HG03378 (cell line): ENCODE data around the gene ANKS1A.

ENCODE experiments used
- ATAC-seq: cut with Tn5 transposase; IDR thresholded peaks from one replicate; pipeline ENCODE4 v1.9.1; 2021; ENCODE audit warnings: mild to moderate bottlenecking, moderate library complexity; ENCODE audit not compliant: unreplicated experiment

The ANKS1A gene

DNA sequence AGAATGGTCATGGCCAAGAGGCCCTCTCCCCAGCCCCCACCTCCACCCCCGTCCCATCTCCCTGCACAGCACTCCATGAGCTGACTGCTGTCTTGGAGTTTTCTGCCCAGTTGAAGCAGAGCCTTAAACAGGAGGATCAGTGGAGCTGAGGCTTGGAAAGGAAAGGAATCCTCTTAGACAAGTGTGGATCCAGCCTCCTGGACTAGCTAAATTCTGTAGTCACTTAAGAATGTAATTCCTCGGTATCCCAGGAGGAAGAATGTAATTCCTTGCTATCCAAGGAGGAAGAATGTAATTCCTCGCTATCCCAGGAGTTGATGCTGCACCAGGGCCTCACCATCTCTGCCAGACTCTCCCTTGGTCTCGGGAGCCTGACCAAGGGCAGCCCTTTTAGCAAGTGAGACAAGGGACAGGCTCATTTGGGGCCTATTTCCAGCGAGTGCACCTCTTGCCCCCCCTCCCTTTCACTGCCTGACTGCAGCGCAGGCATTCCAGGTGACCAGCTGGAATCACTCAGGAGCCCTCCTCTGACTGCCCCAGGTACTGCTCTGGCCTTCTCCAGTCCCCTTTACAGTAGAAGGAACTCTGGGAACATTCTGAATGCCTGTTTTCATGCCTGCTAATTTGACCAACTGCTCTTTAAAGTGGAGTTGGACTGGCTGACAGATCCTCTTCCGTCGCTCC, 175.8 kb downstream of the ANKS1A start:
- ATAC-seq = no peak

DNA sequence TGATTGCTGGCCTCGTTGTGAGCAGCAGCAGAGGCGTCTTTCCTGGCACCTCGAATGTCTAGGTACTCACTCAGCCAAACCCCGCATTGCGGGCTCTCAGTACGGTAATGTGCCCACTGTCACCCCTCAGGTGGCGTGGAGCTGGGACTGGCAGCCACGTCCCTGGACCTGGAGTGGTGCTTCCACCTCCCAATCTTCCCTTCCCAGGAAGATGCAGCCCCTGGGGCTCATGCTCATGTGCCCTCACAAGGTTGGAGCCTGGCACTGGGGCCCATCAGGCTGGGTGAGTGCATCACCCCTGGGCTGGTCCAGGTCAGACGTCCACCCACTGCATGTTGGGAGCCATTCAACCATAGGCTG, 176.4 kb downstream of the ANKS1A start:
- ATAC-seq = no peak

DNA sequence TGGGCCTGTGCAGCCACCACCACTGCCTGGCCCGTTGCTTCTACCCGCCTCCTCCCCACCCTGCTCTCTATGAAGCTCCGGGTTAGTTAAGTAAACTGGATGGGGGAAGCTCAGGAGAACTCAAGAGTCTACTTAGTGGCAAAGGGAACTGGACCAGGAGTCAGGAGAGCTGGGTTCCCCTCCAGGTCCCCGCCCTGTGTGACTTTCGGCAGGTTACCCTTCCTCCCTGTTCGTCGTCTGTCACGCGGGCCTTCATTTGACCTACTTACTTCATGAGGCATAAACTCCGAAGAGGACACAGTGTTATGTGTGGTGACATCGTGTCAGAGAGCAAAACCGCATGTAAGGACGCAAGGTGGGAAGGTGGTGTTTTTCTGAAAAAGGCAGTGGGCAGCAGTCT, 176.8 kb downstream of the ANKS1A start:
- no peak for ATAC-seq

DNA sequence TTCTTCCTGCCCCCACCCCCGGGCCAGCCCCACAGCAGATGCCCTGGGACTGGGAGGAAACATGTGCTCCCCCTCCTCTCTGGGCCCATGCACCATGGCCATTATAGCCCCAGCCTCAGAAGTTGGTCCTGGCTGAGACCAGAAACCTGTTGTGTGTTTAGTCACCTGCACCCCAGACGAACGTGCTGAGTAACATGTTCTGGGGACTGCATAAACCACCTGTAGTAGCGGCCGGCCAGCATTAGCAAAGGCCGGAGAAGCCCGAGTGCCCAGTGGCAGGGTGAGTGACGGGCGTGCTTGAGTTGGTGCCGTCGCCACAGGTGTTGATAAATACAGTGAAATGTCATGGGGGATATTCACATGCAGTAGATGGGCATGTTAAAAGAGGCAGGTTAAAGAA, 178.2 kb downstream of the ANKS1A start:
- no peak for ATAC-seq

DNA sequence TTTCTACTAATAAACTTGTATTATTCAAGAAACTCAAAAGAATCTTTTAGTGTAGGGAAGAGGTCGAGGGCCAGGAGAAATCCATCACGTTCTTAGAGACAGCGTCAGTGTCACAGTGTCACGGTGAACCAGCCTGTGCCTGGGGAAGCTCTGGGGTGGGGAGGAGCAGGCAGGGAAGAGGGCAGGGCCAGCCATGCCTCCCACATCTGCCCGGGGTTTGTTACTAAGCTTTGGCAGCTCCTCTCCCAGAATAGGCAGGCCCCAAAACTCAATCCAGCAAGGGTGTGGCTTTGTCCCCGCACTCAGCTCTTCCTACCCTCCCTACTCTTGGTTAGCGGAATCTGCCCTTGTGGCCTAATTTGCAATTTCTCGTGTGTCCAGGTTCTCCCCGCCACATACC, 179.2 kb downstream of the ANKS1A start:
- ATAC-seq = no peak

DNA sequence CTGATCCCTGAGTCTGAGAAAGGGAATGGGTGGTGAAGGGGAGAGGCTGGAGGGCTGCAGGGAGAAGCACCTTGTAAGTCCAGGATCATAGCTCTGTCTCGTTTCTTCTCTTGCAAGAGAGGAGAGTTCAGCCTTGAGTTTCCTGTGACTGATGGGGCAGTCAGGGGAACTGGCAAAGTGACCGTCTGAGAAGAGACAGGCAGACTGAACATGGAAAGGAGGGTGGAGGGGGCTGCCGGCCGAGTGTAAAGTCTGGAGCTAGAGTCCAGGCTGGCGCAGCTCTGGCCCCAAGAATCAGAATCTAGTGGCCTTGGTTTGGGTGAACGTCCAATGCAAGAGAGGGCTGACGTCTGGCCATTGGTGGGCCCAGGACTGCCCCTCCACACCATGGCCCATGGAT, 179.6 kb downstream of the ANKS1A start:
- no peak for ATAC-seq

DNA sequence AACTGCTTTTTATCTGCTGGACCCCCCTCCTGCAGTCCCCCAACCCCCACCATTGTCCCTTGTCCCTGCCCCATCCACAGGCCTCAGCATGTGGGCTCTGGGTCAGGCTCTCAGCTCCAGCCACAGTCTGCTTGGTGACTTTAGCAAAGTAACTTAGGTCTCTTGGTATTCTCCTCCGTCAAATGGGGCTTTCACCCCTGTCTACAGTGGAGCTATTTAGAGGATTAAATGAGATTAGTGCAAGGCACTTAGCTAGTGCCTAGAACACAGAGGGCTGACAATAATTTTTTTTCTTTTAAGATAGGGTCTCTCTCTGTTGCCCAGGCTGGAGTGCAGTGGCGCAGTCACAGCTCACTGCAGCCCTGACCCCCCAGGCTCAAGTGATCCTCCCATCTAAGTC, 180.2 kb downstream of the ANKS1A start:
- ATAC-seq = no peak

DNA sequence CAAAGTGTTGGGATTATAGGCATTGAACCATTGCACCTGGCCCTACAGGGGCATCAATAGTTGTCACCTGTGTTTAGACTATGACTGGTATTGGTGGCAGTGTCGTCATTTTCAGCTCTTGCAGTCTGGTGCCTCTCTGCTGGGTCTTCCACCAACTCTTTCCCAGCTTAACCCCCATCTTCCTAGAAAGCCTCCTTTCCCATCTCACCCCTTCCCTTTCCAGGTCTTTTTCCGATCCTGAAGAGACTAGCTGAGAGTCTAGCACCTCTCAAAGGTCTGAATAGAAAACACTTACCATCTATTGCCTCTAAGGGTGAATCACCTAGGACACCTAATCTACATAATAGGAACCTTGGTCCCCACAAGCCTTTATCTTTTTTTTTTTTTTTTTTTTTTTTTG, 181.1 kb downstream of the ANKS1A start:
- no peak for ATAC-seq

DNA sequence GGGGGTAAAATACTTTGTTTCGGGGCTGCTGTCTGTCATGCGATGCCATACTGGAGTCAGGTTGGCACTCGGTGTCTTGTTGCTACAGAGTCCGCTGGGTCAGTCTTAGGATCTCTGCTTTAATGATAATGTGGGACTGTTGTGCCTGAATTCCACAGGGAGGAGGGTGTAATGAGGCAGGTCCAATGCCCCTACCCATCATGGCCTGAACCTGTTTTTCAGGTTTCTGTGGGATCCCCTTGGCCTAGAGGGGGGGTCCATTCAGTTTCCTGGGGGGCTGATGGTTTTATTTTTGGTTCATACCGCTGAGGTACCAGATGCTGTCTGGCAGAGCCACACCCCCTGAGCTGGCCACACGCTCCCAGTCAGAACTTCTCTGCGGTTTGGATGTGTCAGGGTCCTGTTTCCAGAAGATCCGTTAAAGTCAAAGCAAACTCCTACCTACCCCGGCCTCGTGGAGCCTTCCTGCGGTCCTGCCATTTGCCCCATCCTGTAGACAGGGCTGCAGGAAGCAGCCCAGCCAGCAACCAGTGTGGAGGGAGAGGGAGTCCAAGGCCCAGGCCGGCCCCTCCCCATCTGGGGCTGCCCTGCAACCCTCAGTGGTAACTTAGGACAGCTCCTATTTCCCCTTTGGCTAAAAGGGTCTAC, 182.4 kb downstream of the ANKS1A start:
- no peak for ATAC-seq

DNA sequence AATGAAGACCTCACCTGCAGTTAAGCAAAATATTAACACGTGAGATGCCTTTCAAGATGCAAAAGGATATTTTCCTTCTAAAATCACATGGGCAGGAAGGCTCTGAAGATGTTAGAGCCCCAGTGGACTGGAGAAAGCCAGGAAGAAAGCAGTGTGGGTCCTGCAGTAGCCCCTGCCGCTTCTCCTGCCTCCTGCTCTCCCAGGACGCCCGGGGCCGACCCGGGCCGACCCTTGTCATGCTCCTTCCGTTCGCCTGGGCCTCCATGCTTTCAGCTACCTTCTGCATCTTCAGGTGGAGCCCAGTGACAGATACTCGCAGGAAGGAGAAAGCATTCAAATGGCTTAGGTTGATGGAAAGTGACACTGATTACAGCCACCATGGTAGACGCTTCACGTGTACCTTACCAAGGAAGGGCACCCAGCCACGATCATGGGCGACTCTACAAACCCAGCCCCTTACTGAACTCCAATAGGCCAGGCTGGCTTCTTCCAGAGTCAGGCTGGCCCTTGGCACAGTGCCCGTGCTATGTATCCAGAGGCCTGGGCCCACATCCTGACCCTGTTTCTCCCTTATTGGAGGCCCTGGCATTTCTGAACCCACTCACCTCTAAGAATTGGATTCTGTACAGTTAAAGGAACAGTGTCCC, 183.1 kb downstream of the ANKS1A start:
- no peak for ATAC-seq

DNA sequence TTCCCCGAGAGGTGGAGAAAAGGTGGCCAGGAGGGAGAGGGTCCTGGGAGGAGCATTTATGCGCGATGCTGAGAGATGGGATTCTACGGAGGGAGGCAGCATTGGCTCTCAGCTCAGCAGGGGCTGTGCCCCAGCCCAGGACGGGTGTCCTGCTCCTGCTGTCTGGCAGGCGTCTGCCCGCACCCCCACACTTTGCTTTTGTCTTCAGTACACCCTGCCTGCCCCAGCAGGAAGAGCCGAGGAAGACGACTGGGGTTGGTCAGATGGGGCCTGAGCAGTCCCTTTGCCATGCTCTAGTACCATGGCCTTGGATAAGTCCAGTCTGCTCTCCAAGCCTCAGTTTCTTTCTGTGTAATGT, 183.6 kb downstream of the ANKS1A start:
- no peak for ATAC-seq

DNA sequence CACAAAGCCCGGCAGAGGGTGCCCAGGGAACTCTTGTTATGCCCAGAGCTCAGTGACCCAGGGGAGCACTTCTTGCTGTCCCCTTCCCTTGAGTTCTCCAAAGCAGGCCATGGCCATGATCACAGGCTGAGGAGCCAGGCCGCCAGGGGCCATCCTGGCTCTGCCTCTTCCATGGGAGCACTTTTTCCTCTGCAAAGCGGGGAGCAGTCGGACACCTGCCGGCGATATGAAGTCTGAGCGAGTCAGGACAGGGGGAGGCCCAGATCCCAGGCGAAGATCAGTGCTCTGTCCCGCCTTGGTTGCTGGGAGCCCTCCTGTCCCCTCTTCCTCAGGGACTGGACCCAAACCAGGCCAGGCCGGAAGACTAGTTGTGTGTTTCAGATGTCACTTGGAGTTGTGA, 184.2 kb downstream of the ANKS1A start:
- ATAC-seq = no peak

DNA sequence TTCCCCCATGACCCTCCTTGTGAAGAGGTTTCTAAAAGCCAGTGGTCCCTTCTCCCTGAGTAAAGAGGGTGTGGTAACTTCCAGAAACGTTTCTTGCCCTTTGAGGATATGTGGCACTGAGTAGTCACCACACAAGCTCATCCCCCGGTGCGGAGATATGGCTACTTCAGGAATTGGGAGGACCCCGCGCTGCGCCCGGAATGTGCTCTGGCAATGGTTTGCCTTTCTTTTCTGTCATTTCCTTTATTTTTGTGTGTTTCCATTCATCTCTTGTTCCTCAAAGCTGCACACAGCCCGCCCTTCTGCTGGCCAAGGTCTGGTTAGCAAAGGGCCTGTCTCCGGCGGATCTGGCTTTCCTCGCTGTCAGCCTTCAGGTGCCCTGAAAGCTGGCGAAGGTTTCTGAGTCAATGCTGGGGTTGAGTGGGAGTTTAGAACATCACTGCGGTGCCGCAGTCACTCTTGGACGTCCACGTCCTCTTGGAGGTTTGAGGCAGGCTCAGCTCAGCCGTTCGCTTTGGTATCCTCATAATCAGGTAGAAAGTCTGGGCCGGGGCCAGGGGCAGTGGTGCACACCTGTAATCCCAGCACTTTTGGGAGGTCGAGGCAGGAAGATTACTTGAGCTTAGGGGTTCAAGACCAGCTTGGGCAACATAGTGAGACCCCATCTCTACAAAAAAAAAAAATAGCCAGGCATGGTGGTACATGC, 184.9 kb downstream of the ANKS1A start:
- no peak for ATAC-seq

DNA sequence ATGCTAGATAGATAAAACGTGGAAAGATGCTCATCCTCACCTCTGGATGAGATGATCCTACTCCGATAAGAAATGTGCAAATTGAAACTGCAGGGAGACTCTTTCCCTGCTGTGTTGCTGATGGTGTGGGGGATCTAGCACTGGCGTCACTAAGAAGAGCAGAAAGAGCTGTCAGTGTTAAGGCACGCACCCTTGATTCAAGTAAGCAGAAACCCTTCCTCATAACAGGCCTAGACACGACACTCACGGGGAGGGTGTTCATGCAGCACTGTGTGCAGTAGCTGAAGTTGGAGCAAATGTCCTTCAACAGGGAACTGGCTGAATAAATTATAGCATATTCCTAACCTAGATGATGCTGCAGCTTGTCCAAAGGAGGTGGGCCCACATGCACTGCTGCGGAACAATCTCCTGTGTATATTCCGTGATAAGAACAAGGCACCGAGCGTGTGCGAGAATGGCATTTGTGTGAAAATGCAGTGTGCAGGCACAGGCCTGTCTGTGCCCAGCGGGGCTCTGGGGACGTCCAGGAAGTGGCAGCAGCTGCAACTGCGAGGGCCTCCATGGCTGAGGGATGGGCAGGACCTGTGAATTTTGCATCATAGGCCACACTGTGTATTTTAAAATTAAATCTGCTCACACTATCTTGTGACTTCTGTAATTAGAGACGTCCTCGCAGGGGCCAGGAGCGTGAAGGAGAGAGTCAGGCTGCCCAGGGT, 188.1 kb downstream of the ANKS1A start:
- ATAC-seq = no peak

DNA sequence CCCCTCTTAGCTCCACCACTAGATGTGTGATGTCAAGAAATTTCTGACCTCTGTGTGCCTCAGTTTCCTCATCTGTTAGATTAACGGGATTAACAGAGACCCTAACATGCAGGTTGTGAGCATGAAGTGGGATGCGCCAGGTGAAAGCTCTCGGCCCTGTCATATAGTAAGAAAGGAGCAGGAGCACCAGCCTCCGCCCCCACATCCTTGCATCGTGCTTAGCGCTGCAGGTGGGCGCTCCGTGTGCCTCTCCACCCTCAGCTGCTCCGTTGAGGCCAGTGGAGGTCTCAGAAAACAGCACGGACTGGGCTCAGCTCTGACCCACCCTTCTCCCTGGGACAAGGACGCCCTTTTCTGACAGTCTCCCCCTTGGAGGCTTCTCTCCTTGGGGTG, 188.7 kb downstream of the ANKS1A start:
- ATAC-seq = no peak

DNA sequence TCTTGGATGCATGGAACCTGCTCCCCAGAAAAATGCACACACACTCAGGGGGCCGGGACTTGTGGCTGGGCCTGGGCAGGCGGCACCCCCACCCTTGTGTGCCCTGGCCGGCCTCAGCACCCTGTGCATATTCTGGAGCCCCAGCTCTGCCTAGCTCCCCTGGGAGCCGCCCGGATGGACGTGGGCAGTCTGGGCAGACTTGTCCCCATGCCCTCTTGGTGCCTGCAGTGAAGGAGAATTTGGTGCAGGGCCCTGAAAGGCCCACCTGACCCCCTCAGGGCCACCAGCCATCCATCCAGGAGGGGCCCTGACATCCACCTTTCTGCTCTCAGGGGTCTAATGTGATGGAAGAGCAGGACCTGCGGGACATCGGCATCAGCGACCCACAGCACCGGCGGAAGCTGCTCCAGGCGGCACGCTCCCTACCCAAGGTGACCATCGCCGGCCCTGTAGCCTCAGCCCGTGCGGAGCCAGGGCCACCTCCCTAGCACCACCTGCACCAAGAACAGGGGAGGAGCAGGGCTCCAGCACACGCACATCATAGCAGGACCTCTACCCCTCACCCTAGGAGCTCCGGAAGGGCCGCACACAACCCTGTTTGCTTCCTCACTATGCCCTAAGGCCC, 189.3 kb downstream of the ANKS1A start:
- no peak for ATAC-seq

DNA sequence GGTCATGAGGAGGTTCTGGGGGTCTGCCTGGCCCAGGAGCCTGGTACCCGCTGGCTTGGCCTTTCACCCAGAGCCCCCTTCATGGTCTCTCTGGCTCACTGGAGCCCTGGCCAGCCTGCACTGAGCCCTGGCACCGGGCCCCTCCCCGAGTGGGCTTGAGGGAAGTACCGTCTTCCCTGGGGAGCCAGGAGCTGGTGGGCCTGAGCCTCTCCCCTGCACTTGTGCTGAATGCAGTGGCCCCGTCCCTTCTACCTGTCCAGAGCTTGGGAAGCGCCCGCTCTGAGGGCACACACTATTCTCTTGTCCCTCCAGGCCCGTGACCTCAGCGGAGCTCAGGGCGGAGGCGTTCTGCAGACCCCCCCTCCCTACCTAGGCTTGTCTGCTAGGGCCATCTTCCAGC, 189.8 kb downstream of the ANKS1A start:
- ATAC-seq = no peak

DNA sequence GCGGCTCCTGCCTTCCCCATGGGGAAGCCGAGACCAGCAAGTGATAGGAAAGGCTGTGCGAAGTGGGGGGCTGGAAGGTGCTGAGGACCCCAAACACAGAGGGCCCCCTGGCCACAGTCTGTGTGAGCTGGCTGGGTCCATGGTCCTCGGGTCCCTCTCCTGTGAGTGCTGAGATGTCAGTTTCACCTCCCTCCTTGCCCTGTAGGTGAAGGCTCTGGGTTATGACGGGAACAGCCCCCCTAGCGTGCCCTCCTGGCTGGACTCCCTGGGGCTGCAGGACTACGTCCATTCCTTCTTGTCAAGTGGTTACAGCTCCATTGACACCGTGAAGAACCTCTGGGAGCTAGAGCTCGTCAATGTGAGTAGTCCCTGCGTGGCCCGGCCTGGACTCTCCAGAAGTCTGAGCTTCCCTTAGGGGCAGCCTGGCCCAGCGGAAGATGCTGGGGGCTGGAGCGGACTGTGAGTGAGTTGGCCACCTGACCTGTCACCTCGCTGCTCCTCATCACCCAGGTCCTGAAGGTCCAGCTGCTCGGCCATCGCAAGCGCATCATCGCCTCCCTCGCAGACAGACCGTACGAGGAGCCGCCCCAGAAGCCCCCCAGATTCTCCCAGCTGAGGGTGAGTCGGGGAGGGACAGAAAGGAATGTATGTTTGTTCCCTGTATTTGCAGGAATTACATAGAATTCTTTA, 190.4 kb downstream of the ANKS1A start:
- ATAC-seq = no peak

DNA sequence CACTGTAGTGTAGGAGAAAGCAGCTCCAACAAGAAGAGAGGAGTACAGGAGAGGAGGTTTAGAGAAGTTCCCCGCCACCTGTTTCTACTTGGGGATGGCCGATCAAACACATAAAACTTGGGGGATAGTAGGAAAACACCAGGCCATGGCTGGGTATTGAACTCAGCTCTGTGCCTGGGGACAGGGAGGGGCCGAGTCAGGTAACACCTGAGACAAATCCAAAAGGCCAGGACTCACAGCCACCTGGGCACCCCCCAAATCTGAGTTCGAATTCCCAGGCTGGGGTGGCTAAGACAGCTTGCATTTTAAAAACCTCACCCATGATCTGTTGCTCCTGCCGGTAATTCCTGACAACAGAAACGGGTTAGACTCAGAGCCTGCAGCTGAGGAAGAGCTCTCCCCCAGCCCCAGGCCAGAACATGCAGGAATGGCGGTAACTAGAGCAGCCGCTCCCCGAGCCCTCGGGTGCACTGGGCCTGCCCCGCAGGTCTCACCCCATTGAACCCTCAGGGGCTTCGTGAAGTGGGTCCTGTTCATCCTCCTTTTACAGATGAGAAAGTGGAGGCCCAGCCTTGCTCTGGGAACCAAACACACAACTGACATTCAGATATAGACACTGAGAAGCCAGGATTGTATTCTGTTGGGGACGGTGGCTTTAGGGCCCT, 191.1 kb downstream of the ANKS1A start:
- no peak for ATAC-seq
